NCI-H526 (cell line): ENCODE data around the gene ATG3.
"Not testable (repeated sequence)": the region's sequence is repeated elsewhere in the genome, so short reads cannot be mapped to it uniquely, and the experiment has no call there.

ENCODE experiments used
- DNase-seq, 2 experiments: peaks; one replicate each; lab custom pipeline; 2025; lab: John Stamatoyannopoulos, UW

Gene ATG3

GRCh38 chr3:112498914-112499711 lies 62.6 kb downstream of the ATG3 start, which contains the start of gene BTLA:
BTLA (minus strand) TSS chr3:112499472; CDS start chr3:112499358, 114 bp downstream.
- DNase-seq = no peak

- DNase-seq = no peak
Observed at GRCh38 chr3:112497897-112498548, 63.7 kb downstream of the ATG3 start.

DNA sequence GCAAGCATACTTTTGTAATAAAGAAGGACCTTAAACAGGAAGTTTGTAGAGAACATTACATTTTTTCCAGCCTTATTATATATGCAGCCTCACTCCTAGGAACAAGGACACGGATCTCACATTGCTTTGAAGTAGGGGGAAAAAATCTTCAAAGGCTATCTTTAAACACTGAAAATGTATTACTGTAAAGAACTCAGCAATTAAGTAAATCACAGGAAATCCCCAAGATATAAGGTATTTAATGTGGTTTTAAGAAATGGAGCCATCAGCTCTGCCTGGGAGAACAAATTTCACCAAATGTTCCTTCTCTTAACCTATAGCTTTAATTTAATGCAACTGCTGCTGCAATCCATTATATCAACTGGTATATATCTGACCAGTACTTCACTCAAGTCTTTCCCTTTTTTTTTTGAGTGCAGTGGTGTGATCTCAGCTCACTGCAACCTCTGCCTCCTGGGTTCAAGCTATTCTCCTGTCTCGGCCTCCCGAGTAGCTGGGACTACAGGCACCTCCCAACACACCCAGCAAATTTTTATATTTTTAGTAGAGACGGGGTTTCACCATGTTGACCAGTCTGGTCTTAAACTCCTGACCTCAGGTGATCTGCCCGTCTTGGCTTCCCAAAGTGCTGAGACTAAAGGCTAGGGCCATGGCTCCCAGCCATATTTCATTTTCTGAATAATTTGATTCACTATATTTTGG lies 65.2 kb downstream of the ATG3 start:
- no peak for DNase-seq

- DNase-seq = not testable (repeated sequence)
Observed at GRCh38 chr3:112494448-112494767, 67.4 kb downstream of the ATG3 start.

GRCh38 chr3:112492124-112492523 lies 69.6 kb downstream of the ATG3 start:
- DNase-seq = no peak

DNA sequence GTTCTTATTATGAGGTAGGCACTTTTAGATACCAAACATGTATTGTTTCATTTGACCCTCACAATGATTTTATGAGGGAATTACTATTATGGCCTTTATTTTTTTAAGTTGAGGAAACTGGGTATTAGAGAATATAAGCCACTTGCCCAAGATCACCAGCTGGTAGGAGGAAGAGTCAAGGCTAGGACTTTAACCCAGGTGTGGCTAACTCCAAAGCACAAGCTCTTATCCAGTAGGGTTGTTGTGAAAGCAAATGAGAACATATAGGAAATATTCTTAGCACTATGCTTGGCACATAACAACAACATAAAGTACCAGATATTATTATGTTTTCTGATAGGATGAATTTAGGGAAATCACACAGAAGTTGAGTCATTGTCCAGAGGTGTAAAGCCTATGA lies 70.4 kb downstream of the ATG3 start:
- no peak for DNase-seq

GRCh38 chr3:112489674-112490479 lies 71.9 kb downstream of the ATG3 start:
- no peak for DNase-seq

DNA sequence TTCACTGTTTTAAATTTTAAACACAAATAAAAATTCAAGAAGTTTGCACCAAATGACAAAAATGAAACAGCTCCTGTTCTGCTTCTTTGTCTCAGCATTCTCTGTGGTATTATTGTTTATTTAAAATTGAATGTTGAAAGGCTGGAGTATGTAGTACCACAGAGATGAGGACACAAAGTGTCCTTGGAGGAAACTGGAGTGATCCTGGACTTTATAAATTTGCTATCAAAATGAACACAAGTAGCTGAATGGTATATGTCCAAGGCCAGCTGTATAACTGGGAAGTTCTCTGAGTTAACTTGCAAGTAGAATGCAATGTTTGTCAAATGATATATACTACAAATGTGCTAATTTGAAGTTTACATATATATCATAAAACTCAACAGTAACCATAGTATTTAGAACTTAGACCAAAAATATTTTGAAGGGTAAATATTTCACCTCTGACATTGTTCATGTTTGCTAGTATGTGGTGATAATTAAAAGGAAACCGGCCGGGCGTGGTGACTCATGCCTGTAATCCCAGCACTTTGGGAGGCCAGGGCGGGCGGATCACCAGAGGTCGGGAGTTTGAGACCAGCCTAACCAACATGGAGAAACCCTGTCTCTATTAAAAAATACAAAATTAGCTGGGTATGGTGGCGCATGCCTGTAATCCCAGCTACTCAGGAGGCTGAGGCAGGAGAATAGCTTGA lies 74.8 kb downstream of the ATG3 start:
- no peak for DNase-seq

GRCh38 chr3:112484352-112484751 lies 77.4 kb downstream of the ATG3 start:
- no peak for DNase-seq

DNA sequence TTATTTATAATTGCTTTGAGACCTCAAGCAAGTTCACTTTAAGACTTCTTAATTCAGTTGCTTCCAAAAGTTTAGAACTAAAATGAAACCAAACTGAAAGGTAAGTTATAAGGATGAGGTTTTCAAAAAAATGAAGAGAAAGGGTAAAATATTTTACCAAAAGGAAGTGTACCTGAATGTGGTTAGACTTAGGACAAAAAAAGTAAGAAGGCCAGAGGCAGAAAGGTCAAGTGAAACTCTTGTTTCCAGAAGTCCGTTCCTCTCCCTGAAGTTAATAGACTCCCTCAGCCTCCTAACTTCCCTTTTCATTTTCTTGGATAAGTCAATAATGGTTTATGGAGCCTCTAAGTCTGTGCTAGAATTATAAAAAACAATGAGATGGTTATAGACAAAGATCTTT lies 79.1 kb downstream of the ATG3 start:
- no peak for DNase-seq
